Activated naive CD4-positive, alpha-beta T cell treated with anti-CD3 and anti-CD28 coated beads, Interleukin-2, amount 10 ng/mL, durations not matched to agents 7 days and 5 days (primary cell): ENCODE measurements around the gene PRPF40A.
A peak's percentile ranks its signal among the peaks of the same experiment; 100 is the strongest.
"Not testable (repeated sequence)": the region's sequence is repeated elsewhere in the genome, so short reads cannot be mapped to it uniquely, and the experiment has no call there.

Experiments used
- CTCF ChIA-PET: fragments of 350-600 bp; sonication (Branson Sonifier 250); formaldehyde crosslinking; loops from one replicate; lab custom pipeline; 2021; ENCODE audit warnings: antibody characterized with exemption; lab: Charles Lee
- DNase-seq: peaks from one replicate; pipeline ENCODE4 v3.0.0-alpha.2; 2020
- H3K27ac Mint-ChIP-seq: one replicate; pipeline ENCODE4 v1.8.0; 2021; ENCODE audit warnings: mild to moderate bottlenecking, moderate library complexity, mixed read lengths
- H3K27me3 Mint-ChIP-seq: one replicate; pipeline ENCODE4 v1.8.0; 2021; ENCODE audit warnings: mild to moderate bottlenecking, mixed read lengths
- H3K36me3 Mint-ChIP-seq: one replicate; pipeline ENCODE4 v1.8.0; 2021; ENCODE audit warnings: mixed read lengths
- H3K4me1 Mint-ChIP-seq: one replicate; pipeline ENCODE4 v1.8.0; 2021; ENCODE audit warnings: mixed read lengths
- H3K4me3 Mint-ChIP-seq: one replicate; pipeline ENCODE4 v1.8.0; 2021; ENCODE audit warnings: mild to moderate bottlenecking, moderate library complexity, mixed read lengths
- H3K9me3 Mint-ChIP-seq: one replicate; pipeline ENCODE4 v1.8.0; 2021; ENCODE audit warnings: mixed read lengths

Gene PRPF40A

GRCh38 chr2:152717228-152718075 is at the start of gene PRPF40A:
TSS of gene PRPF40A (minus strand) at chr2:152717461. CDS start at chr2:152717439, 22 bp downstream.
- Mint-ChIP-seq H3K27me3 (peaks cover 9% of the 10 kb centered on the region), H3K27ac (peak within 1 kb of the TSS; percentile 97), H3K4me3 (peak within 1 kb of the TSS; percentile 96), H3K9me3 (no peaks in the 10 kb centered on the region), H3K36me3 (peaks cover 34% of the 10 kb centered on the region), H3K4me1 (peaks cover 54% of the 10 kb centered on the region)
- CTCF ChIA-PET: interaction anchor here (2.2 to 3.8 kb wide), 5 partner anchors 10 to 24 kb away, joined by 6 to 10 read pairs (median 9); no protein-coding TSS in a partner anchor
- peak; percentile 99 for DNase-seq

GRCh38 chr2:152766928-152767327 is 49.7 kb upstream of the PRPF40A start:
- H3K4me3 Mint-ChIP-seq: no peak overlapping the region
- CTCF ChIA-PET: no interaction called here
- peaks cover 20% of the 10 kb centered on the region for H3K36me3 Mint-ChIP-seq
- H3K27ac Mint-ChIP-seq: no peak overlapping the region
- H3K4me1 Mint-ChIP-seq: no peaks in the 10 kb centered on the region
- no peak for DNase-seq
- no peaks in the 10 kb centered on the region for H3K9me3 Mint-ChIP-seq
- H3K27me3 Mint-ChIP-seq: no peaks in the 10 kb centered on the region

DNA sequence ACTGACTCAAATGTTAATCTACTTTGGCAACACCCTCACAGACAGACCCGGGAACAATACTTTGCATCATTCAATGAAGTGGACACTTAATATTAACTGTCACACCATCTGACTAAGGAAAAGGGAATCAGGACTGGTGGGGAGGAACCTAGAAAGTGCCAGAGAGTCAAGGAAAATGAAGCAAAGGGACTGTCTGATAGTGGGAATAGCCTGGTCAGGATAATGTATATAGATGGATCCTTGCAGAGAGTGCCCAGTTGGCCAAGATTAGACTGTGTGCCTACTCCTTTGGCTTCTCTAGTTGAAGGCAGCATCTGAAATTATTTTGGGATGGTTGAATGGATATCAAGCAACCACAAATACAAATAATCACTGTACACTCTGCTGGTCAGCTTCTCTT is 46.4 kb upstream of the PRPF40A start:
- DNase-seq: no peak
- Mint-ChIP-seq H3K4me3 (no peak overlapping the region), H3K4me1 (no peaks in the 10 kb centered on the region)

GRCh38 chr2:152763208-152763607 is 45.9 kb upstream of the PRPF40A start:
- H3K4me1 Mint-ChIP-seq, H3K9me3 Mint-ChIP-seq, DNase-seq, CTCF ChIA-PET, H3K4me3 Mint-ChIP-seq, H3K27me3 Mint-ChIP-seq, H3K27ac Mint-ChIP-seq: not testable (repeated sequence)
- peaks cover 33% of the 10 kb centered on the region for H3K36me3 Mint-ChIP-seq

More for the DNA sequence above, 46.4 kb upstream of the PRPF40A start:
- H3K27ac Mint-ChIP-seq: no peak overlapping the region
- CTCF ChIA-PET: no interaction called here
- H3K9me3 Mint-ChIP-seq: no peaks in the 10 kb centered on the region
- H3K27me3 Mint-ChIP-seq: no peaks in the 10 kb centered on the region
- peaks cover 33% of the 10 kb centered on the region for H3K36me3 Mint-ChIP-seq

- H3K4me3 Mint-ChIP-seq: no peak overlapping the region
- H3K9me3 Mint-ChIP-seq: no peaks in the 10 kb centered on the region
- H3K4me1 Mint-ChIP-seq: no peaks in the 10 kb centered on the region
- no peak for DNase-seq
- no peak overlapping the region for H3K27ac Mint-ChIP-seq
- CTCF ChIA-PET: no interaction called here
- H3K27me3 Mint-ChIP-seq: no peaks in the 10 kb centered on the region
- peaks cover 32% of the 10 kb centered on the region for H3K36me3 Mint-ChIP-seq
Observed at GRCh38 chr2:152762202-152762601, 44.9 kb upstream of the PRPF40A start.

DNA sequence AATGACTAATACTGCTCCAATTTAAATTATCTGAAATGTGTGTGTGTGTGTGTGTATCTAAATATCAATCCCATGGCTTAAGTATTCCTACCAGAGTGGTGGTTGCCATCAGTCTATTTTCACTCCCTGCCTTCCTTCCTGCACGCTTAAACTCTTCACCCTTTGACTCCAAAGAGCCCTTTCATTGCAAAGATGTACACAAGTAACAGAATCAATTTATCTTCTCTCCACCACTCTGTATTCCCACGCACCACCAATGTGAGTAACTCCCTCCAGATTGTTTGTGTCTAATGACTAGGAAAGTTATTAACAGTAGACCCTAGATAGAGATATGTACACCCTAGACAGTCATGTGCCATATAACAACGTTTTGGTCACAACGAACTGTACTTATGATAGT is 44.0 kb upstream of the PRPF40A start:
- Mint-ChIP-seq H3K4me3 (no peak overlapping the region), H3K27me3 (no peaks in the 10 kb centered on the region), H3K27ac (no peak overlapping the region), H3K4me1 (no peaks in the 10 kb centered on the region), H3K9me3 (no peaks in the 10 kb centered on the region), H3K36me3 (peaks cover 34% of the 10 kb centered on the region)
- DNase-seq: no peak
- CTCF ChIA-PET: no interaction called here

DNA sequence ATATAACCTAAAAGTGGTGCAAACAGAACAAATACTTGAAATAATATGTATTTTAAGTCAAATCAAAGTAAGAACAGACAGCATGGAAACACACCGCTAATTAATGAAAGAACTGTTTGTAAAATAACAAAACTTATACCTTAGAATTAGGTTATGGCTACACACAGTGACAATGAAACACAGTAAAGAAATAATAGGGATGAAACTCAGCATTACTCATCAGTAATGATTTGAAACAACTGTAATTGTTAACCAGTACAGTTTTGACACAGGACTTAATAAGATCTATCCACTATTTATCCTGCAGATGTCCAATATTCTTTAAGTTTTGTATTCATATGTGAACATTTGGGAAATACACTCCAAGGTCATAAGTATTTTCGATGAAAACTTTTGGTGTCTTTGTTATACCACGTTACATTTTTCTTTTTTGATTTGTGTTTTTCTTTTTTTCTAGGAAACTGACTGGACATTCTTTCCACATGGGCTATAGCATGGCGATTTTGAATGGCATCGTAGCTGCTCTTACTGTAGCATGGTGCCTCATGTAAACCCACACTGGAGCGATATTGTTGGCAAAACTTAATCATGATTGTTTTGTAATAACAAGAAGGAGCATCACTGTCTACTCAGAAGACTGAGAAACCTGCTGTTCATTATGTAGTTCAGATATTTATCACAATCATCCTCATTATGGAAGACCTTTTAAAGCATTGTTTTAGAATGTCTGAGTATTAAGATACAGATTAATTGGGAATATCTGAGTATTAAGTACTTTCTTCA is 42.2 kb upstream of the PRPF40A start:
- H3K4me1 Mint-ChIP-seq: no peaks in the 10 kb centered on the region
- H3K36me3 Mint-ChIP-seq: peaks cover 42% of the 10 kb centered on the region
- no peak overlapping the region for H3K4me3 Mint-ChIP-seq
- no peak for DNase-seq
- no peak overlapping the region for H3K27ac Mint-ChIP-seq
- H3K27me3 Mint-ChIP-seq: no peaks in the 10 kb centered on the region
- H3K9me3 Mint-ChIP-seq: no peaks in the 10 kb centered on the region
- CTCF ChIA-PET: interaction anchor here (0.6 kb wide), 1 partner anchor 20 kb away, joined by 4 read pairs; no protein-coding TSS in a partner anchor

DNA sequence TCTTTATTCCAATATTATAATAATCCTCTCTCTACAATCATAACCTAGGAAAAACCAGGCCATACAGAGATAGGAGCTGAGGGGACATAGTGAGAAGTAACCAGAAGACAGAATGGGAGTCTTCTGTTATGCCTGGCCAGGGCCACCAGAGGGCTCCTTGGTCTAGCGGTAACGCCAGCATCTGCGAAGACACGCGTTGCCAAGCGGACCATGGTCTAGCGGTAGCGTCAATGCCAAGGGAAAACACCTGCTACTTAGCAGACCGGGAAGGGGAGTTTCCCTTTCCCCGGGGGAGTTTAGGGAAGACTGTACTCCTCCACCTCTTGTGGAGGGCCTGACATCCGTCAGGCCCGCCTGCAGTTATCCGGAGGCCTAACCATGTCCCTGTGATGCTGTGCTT is 37.8 kb upstream of the PRPF40A start:
- Mint-ChIP-seq H3K9me3 (no peaks in the 10 kb centered on the region), H3K27me3 (no peaks in the 10 kb centered on the region), H3K36me3 (peaks cover 33% of the 10 kb centered on the region), H3K27ac (no peak overlapping the region), H3K4me1 (no peaks in the 10 kb centered on the region), H3K4me3 (no peak overlapping the region)
- DNase-seq: no peak
- CTCF ChIA-PET: no interaction called here

GRCh38 chr2:152747751-152748150 is 30.5 kb upstream of the PRPF40A start:
- CTCF ChIA-PET, H3K9me3 Mint-ChIP-seq, DNase-seq, H3K4me3 Mint-ChIP-seq, H3K27me3 Mint-ChIP-seq, H3K27ac Mint-ChIP-seq, H3K4me1 Mint-ChIP-seq: not testable (repeated sequence)
- peaks cover 24% of the 10 kb centered on the region for H3K36me3 Mint-ChIP-seq

GRCh38 chr2:152743002-152743401 is 25.7 kb upstream of the PRPF40A start:
- CTCF ChIA-PET: interaction anchor here (0.7 to 1.7 kb wide), 6 partner anchors 10 to 107 kb away, joined by 4 to 5 read pairs (median 4); no protein-coding TSS in a partner anchor
- H3K9me3 Mint-ChIP-seq: no peaks in the 10 kb centered on the region
- H3K4me3 Mint-ChIP-seq: no peak overlapping the region
- no peak for DNase-seq
- H3K36me3 Mint-ChIP-seq: peaks cover 20% of the 10 kb centered on the region
- no peaks in the 10 kb centered on the region for H3K27me3 Mint-ChIP-seq
- H3K4me1 Mint-ChIP-seq: no peaks in the 10 kb centered on the region
- H3K27ac Mint-ChIP-seq: no peak overlapping the region

- peaks cover 32% of the 10 kb centered on the region for H3K36me3 Mint-ChIP-seq
- no peak for DNase-seq
- CTCF ChIA-PET: interaction anchor here (1.0 kb wide), 1 partner anchor 92 kb away, joined by 4 read pairs; no protein-coding TSS in a partner anchor
- no peaks in the 10 kb centered on the region for H3K4me1 Mint-ChIP-seq
- H3K4me3 Mint-ChIP-seq: no peak overlapping the region
- H3K9me3 Mint-ChIP-seq: no peaks in the 10 kb centered on the region
- H3K27ac Mint-ChIP-seq: no peak overlapping the region
- no peaks in the 10 kb centered on the region for H3K27me3 Mint-ChIP-seq
Observed at GRCh38 chr2:152740743-152741328, 23.6 kb upstream of the PRPF40A start.

DNA sequence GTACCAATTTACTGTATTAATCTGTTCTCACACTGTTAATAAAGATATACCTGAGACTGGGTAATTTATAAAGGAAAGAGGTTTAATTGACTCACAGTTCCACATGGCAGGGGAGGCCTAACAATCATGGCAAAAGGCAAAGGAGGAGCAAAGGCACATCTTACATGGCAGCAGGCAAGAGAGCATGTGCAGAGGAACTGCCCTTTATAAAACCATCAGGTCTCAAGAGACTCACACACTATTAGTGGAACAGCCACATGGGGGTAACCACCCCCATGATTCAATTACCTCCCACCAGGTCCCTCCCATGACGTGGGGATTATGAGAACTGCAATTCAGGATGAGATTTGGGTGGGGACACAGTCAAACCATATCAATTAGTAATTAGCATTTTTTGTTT is 22.4 kb upstream of the PRPF40A start:
- CTCF ChIA-PET: interaction anchor here (1.0 kb wide), 1 partner anchor 90 kb away, joined by 4 read pairs; no protein-coding TSS in a partner anchor
- not testable (repeated sequence) for H3K4me3 Mint-ChIP-seq, H3K9me3 Mint-ChIP-seq, H3K4me1 Mint-ChIP-seq, H3K27ac Mint-ChIP-seq, H3K27me3 Mint-ChIP-seq, DNase-seq
- H3K36me3 Mint-ChIP-seq: peaks cover 32% of the 10 kb centered on the region

- Mint-ChIP-seq H3K27me3 (no peaks in the 10 kb centered on the region), H3K4me1 (no peaks in the 10 kb centered on the region)
Observed at GRCh38 chr2:152738438-152738837, 21.2 kb upstream of the PRPF40A start.

GRCh38 chr2:152737509-152737908 is 20.2 kb upstream of the PRPF40A start:
- CTCF ChIA-PET, H3K4me3 Mint-ChIP-seq, H3K27ac Mint-ChIP-seq, H3K27me3 Mint-ChIP-seq, H3K9me3 Mint-ChIP-seq, DNase-seq, H3K4me1 Mint-ChIP-seq: not testable (repeated sequence)
- peaks cover 29% of the 10 kb centered on the region for H3K36me3 Mint-ChIP-seq

More at GRCh38 chr2:152738438-152738837, 21.2 kb upstream of the PRPF40A start:
- no peak for DNase-seq
- Mint-ChIP-seq H3K36me3 (peaks cover 32% of the 10 kb centered on the region), H3K9me3 (no peaks in the 10 kb centered on the region), H3K27ac (no peak overlapping the region), H3K4me3 (no peak overlapping the region)
- CTCF ChIA-PET: interaction anchor here (0.7 to 1.2 kb wide), 3 partner anchors 12 to 25 kb away, joined by 3 to 4 read pairs (median 4); no protein-coding TSS in a partner anchor
